A673 (cell line): ENCODE data around the gene TMEM18.

Experiments used
- CTCF ChIP-seq: fragments of 300-800, 200-600 bp; sonication (generic); conservative IDR thresholded peaks from 2 replicates; pipeline ENCODE4 v1.5.1; 2017; ENCODE audit warnings: low read depth, mild to moderate bottlenecking, antibody characterized with exemption, low read length, moderate library complexity, mixed read lengths
- EZH2 ChIP-seq: fragments of 200-600 bp; sonication (generic); IDR thresholded peaks from 2 replicates; pipeline ENCODE4 v1.6.1; 2017; ENCODE audit warnings: borderline replicate concordance, low read depth, mild to moderate bottlenecking, mixed read lengths, antibody characterized with exemption, low read length; ENCODE audit not compliant: poor library complexity, severe bottlenecking

- TF ChIP-seq CTCF, result no peak
- TF ChIP-seq EZH2, result no peak
Measured at GRCh38 chr2:620471-621302, 56.5 kb downstream of the TMEM18 start.
